ENCODE results near the gene KCNH1.

KCNH1 gene

DNA sequence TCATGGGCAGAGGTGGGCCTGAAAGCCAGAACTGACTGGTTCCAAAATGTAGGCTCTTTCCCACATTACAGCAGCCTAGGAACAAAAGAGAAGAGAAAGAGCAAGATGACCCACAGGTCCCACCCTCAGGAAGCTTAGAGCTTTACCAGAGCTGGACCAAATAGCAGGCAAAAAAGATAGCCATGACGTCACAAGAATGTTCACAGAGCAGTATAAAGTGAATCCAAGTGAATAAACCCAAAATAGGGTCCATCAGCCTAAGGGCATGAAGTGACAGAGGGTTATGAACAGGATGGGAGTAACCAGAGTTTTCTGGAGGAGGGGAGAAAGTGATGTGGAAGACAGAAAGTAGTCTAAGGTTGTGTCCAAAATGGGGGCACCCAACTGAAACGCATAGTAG, 221.2 kb downstream of the KCNH1 start:
- DNase-seq (ENCODE audit: low read depth): no peak
- TF ChIP-seq, protein P1, sequence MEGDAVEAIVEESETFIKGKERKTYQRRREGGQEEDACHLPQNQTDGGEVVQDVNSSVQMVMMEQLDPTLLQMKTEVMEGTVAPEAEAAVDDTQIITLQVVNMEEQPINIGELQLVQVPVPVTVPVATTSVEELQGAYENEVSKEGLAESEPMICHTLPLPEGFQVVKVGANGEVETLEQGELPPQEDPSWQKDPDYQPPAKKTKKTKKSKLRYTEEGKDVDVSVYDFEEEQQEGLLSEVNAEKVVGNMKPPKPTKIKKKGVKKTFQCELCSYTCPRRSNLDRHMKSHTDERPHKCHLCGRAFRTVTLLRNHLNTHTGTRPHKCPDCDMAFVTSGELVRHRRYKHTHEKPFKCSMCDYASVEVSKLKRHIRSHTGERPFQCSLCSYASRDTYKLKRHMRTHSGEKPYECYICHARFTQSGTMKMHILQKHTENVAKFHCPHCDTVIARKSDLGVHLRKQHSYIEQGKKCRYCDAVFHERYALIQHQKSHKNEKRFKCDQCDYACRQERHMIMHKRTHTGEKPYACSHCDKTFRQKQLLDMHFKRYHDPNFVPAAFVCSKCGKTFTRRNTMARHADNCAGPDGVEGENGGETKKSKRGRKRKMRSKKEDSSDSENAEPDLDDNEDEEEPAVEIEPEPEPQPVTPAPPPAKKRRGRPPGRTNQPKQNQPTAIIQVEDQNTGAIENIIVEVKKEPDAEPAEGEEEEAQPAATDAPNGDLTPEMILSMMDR (IDR thresholded peaks at IDR 0.05; ENCODE audit: low read depth, low read length, missing control alignments): no peak
- H3K4me3 ChIP-seq (ENCODE audit: low read depth, low read length): no peak overlapping the region

DNA sequence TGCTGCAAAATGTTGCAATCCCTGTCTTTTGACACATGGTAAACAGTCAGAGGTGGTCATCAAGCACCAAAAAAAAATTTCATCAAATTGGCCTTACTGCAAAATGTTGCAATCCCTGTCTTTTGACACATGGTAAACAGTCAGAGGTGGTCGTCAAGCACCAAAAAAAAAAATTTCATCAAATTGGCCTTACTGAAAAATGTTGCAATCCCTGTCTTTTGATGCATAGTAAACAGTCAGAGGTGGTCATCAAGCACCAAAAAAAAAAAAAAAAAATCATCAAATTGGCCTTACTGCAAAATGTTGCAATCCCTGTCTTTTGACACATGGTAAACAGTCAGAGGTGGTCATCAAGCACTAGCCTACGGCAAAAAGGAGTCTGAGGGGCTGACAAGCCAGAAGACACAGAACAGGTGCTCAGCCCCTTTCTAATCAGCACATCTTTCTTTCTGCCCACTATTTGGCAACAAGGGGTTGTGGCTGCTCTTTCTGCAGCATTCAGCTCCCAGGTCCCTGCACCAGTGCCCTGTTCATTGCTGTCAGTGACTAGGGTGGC, 223.8 kb downstream of the KCNH1 start:
- no peak overlapping the region for H3K4me3 ChIP-seq (ENCODE audit: low read depth, low read length)
- TF ChIP-seq, protein P1 (IDR thresholded peaks at IDR 0.05; ENCODE audit: low read depth, low read length, missing control alignments): no peak
- no peak for DNase-seq (ENCODE audit: low read depth)

DNA sequence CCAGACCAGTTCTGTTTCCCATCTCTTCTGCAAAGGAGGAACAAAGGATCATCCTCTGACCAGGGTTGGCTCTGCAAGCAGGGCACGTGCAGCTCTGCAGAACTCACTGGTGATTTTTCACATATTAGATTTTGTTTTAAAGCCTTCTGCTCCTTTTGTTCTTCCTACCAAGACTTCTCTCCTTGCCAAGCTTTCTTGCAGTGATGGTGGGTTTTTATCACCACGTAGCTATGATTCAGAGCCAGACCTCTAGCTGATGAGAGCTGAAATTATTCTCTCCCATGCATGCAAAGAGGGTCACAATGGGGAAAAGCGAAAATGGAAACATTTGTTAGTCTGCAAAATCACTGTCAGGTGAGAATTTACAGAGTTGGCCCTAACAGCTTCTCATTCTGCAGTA, 225.2 kb downstream of the KCNH1 start:
- no peak overlapping the region for H3K4me3 ChIP-seq (ENCODE audit: low read depth, low read length)
- DNase-seq (ENCODE audit: low read depth): no peak
- TF ChIP-seq, protein P1 (IDR thresholded peaks at IDR 0.05; ENCODE audit: low read depth, low read length, missing control alignments): no peak

DNA sequence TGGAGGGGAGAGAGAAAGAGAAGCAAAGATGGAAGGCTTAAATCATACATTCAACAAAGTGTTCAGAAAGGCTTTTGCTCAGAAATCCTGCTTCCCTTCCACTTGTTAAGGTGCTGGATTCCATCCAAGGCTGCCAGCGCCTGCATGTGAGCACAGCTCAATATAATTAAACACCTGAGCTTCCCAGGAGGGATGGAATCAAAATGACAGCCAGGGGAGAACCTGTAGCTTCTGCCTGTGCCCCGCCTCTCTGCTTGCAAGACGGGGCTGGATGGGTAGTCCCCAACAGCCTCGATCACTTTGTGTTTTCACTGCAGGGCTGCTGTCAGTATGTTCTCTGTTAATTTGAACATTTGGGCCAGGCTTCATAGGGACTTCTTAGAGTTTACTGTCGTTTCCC, 225.7 kb downstream of the KCNH1 start:
- no peak for DNase-seq (ENCODE audit: low read depth)
- H3K4me3 ChIP-seq (ENCODE audit: low read depth, low read length): no peak overlapping the region
- TF ChIP-seq, protein P1 (IDR thresholded peaks at IDR 0.05; ENCODE audit: low read depth, low read length, missing control alignments): no peak

DNA sequence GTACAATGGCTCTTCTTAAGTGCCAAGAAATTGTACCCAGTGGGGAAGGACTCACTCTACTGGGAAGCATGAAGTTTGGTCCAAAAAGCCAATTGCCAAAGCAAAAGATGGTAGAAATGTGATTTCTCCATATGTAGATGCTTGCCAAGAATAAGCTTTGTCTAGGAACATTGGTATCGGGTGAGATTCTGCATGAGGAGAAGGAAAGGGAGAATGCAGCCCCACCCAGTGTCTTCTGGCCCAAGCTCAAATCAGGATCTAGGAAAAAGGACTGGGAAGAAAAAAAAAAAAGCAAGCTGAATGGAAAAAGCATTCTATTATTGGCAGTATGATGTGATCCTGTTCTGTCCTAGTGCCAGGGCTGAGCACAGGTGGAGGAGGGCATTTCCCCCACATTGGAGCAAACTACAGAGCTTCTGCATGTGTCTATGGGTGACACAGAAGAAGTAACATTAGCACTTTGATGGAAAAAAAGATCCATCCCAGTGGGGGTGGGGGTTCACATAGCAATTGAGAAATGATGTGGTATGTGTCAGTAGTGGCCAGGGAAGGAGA, 226.6 kb downstream of the KCNH1 start:
- no peak for DNase-seq (ENCODE audit: low read depth)
- no peak overlapping the region for H3K4me3 ChIP-seq (ENCODE audit: low read depth, low read length)
- TF ChIP-seq, protein P1 (IDR thresholded peaks at IDR 0.05; ENCODE audit: low read depth, low read length, missing control alignments): no peak

DNA sequence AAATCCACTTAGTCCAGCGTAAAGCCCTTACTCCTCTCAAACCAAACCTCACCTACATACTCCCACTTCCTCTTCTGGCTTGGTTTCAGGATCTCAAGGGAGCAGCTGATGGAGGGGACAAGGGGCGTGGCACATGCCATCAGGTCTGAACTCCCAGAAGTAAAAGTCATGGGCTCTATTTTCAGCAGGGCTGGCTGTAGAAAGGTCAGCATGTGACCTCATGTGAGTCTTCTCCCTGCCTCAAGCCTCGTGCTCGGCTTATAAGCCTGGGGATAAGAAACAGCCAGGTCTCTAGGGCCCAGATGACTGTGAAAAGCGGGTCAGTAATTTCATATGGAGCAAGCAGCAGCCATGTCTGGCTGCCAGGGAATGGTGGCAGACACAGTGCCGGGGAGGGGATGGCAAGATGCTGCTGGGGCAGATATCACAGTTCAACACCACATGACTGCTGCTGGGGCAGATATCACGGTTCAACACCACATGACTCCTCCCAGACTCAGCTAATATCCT, 227.9 kb downstream of the KCNH1 start:
- TF ChIP-seq, protein P1 (IDR thresholded peaks at IDR 0.05; ENCODE audit: low read depth, low read length, missing control alignments): no peak
- no peak for DNase-seq (ENCODE audit: low read depth)
- H3K4me3 ChIP-seq (ENCODE audit: low read depth, low read length): no peak overlapping the region

DNA sequence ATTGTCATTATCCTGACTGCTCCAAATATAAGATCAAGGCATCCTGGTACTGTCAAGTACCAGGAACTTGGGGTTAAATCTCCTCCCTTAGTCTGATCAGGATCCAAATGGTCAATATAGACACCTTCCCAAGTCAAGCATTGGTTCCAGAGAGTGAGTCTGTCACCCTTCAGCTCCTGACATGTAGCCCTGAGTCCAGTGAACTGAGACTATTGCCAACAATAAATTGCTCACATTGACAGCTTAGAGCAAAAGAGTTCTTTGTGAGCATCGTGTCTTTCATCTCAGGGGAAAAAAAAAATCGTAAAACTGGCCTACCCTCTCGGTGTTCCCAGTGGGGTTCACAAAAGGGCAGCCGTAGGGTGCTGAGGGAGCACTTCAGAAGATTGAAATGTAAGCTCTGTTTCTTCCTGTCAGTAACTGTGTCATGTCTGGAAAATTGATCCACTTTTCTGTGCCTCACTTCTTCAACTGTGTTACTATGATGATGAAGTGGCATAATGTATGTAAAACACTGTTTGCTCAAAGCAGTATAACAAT, 228.5 kb downstream of the KCNH1 start:
- H3K4me3 ChIP-seq (ENCODE audit: low read depth, low read length): no peak overlapping the region
- no peak for DNase-seq (ENCODE audit: low read depth)
- TF ChIP-seq, protein P1 (IDR thresholded peaks at IDR 0.05; ENCODE audit: low read depth, low read length, missing control alignments): no peak

Data from GM12864 (cell line).